DMS53 treated with DMSO at 0.1 percent for 48 hours (cell line): Measurements from ENCODE around the gene GKN2.
"Not testable (repeated sequence)": the region's sequence is repeated elsewhere in the genome, so short reads cannot be mapped to it uniquely, and the experiment has no call there.

ENCODE experiments used
- DNase-seq: peaks from one replicate; lab custom pipeline; 2025; ENCODE audit not compliant: unreplicated experiment; lab: John Stamatoyannopoulos, UW

GKN2 gene

GRCh38 chr2:68920481-68921170, 32.1 kb downstream of the GKN2 start:
- no peak for DNase-seq

GRCh38 chr2:68918497-68918896, 34.2 kb downstream of the GKN2 start:
- no peak for DNase-seq

DNA sequence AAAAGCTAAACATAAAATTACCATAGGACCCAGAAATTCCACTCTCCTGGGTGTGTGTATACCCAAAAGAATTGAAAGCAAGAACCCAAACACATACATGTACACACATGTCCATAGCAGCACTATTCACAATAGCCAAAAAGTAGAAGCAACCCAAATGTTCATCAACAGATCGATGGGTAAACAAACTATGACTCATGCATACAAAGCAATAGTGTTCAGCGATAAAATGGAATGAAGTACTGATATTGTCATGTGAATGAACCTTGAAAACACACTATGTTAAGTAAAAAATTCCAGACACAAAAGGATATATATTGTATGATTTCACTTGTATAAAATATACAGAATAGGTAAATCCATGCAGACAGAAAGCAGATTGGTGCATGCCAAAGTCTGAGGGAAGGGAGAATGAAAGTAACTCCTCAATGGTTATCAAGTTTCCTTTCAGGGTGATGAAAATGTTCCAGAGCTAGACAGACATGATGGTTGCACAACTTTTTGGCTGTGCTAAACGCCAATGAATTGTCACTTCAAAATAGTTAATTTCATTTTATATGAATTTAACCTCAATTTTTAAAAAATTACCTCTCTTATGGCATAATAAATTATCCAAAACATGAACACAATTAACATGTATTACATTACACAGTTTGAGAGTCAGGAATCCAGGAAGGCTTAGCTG, 35.5 kb downstream of the GKN2 start:
- DNase-seq: no peak

GRCh38 chr2:68916226-68916625, 36.5 kb downstream of the GKN2 start:
- no peak for DNase-seq

GRCh38 chr2:68915393-68915792, 37.3 kb downstream of the GKN2 start:
- DNase-seq: no peak

- no peak for DNase-seq
Measured at GRCh38 chr2:68913359-68913758, 39.3 kb downstream of the GKN2 start.

GRCh38 chr2:68912732-68913131, 40.0 kb downstream of the GKN2 start:
- DNase-seq: no peak

DNA sequence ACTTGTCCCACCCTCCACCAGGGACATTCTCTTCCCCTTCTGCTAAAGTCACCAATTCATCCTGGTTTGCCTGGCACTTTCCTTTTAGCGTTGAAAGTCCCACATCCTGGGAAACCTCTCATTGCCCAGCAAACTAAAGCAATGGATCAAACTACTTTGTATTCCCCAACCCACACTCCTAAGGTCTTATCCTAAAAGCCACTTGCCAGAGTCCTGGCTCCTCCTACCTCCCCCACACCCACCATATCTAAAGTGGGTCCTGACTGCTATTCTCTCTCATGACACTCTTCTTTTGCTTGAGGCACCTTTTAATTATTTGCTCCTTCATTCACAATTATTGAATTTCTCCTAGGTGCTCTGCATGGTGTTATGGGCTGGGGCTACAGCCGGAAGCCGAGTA, 40.6 kb downstream of the GKN2 start:
- no peak for DNase-seq

DNA sequence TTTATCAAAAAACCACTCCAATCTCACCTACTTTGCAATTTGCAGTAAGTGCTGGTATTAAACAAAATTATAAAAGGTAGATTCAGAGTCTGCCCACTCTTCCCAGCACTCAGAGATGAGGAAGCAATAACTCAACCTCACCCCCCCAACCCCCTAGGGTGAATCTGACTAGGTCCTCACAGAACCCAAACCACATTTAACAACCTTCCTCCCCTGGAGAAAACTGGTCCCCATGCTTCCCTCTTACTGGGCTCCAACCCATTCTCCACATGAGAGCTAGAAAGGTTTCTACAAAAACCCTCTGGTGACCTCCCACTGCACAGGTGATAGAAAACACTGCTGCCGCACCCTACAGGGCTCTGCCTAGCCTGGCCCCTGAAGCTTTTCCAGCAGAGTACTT, 41.0 kb downstream of the GKN2 start:
- DNase-seq: no peak

DNA sequence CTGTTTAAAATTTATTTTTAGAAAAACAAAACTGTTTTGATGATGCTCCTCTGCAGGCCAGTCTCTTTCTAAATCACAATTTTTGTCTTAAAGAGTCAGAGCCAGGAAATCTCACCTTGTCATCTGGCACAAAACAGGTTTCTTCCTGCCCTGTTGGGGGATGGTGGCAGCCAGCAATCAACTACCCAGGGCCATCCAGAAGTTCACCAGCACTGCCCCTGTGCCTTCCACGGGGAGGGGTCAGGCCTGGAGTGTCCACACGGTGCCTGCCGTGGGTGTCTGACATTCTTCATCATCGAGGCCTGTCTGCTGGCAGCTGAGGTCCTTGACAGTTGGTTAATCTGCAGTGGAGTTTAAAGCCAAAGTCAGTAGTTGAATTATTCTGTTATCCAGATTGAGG, 41.4 kb downstream of the GKN2 start:
- no peak for DNase-seq

- DNase-seq: peak; percentile 59
Measured at GRCh38 chr2:68909793-68910674, 42.7 kb downstream of the GKN2 start.

GRCh38 chr2:68908392-68908970, 44.2 kb downstream of the GKN2 start:
- DNase-seq: peak; percentile 98

DNA sequence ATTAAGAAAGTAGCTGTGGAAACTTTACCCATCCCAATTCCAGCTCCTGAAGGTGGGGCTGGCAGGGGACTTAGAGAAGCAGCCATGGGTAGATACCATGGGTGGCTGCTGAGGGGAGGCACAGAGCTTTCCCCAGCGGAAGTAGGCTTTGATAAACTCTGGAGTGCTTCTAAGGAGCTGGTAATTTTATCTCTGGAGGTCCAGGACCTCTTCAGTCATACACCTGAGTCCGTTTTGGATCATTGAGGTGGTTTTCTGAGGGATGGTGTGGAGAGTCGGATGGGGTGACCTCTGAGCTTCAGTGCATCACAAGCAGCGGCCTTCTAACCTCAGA, 44.8 kb downstream of the GKN2 start:
- no peak for DNase-seq

- DNase-seq: peak; percentile 26
Measured at GRCh38 chr2:68907232-68907919, 45.3 kb downstream of the GKN2 start.

- no peak for DNase-seq
Measured at GRCh38 chr2:68906716-68907115, 46.0 kb downstream of the GKN2 start.

DNA sequence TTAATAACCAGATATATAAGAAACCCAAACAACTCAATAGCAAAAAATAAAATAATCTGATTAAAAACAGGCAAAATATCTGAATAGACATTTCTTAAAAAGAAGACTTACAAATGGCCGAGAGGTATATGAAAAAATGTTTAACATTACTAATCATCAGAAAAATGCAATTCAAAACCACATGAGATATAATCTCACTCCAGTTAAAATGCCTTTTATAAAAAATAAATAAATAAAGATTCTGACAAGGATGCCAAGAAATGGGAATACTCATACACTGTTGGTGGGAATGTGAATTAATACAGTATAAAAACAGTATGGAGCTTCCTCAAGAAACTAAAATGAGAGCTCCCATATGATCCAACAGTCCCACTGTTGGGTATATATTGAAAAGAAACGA, 47.6 kb downstream of the GKN2 start:
- DNase-seq: no peak

- no peak for DNase-seq
Measured at GRCh38 chr2:68901561-68901960, 51.1 kb downstream of the GKN2 start.

- DNase-seq: no peak
Measured at GRCh38 chr2:68901199-68901514, 51.5 kb downstream of the GKN2 start.

DNA sequence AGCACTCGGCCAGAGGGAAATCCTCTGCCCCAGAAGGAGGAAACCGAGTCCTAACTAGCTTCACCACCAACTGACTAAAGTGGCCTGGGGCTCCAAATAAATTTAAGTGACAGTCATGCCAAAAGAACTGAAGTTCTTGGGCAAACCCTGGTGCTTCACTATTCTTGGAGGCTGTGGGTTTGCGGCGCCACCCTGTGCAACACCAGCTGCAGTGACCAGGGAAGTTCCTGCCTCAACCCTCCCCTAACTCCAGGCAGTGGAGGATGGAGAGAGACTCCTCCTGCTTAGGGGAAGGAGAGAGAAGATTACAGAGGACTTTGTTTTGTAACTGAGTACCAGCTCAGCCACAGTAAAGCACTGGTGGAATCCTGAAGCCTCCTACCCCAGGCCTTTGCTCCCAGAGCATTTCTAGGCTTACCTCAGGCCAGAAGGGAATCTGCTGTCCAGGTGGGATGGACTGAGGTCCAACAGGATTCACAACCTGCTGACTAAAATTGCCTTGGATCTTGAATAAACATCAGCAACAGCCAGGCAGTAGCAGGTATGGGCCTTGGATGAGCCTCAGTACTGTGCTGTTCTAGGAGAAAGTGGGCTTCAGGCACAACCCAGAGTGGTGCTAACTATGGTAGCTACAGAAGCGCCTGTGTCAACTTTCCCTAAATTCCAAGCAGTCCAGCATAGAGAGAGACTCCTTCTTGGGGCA, 52.0 kb downstream of the GKN2 start:
- DNase-seq: no peak

DNA sequence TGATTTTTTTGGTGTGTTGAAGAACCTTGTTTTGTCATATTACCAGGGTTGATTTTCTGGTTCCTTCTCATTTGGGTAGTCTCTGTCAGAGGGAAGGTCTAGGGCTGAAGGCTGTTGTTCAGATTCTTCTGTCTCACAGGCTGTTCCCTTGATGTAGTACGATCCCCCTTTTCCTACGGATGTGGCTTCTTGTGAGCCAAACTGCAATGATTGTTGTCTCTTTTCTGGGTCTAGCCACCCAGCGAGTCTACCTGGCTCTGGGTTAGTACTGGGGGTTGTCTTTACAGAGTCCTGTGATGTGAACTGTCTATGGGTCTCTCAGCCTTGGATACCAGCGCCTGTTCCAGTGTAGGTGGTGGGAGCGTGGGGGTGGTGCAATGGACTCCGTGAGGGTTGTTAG, 56.7 kb downstream of the GKN2 start:
- not testable (repeated sequence) for DNase-seq
